ENCODE data around the gene TMCO6.

Gene TMCO6

GRCh38 chr5:140673187-140673976 is 34.1 kb downstream of the TMCO6 start, which contains the start of gene DND1:
TSS of gene DND1 (minus strand) at chr5:140673576. CDS start at chr5:140673542, 34 bp downstream.
- no peak within 1 kb of the TSS for H3K4me3 ChIP-seq (ENCODE audit: low read depth, low read length)
- no peak for DNase-seq
- no peaks in the 10 kb centered on the region for H3K9me3 ChIP-seq (ENCODE audit: severe bottlenecking)
- no peak within 1 kb of the TSS for H3K27ac ChIP-seq
- TF ChIP-seq CTCF (IDR thresholded peaks at IDR 0.05; ENCODE audit: low read depth, low read length), result no peak
- H3K27me3 ChIP-seq (ENCODE audit: insufficient read depth, low read depth, severe bottlenecking), result no peaks in the 10 kb centered on the region
- H3K36me3 ChIP-seq, result peaks cover 78% of the 10 kb centered on the region

- TF ChIP-seq CTCF (IDR thresholded peaks at IDR 0.05; ENCODE audit: low read depth, low read length), result no peak
- H3K9me3 ChIP-seq (ENCODE audit: severe bottlenecking), result no peaks in the 10 kb centered on the region
- DNase-seq, result no peak
- H3K36me3 ChIP-seq, result peaks cover 76% of the 10 kb centered on the region
- no peak overlapping the region for H3K4me3 ChIP-seq (ENCODE audit: low read depth, low read length)
- no peaks in the 10 kb centered on the region for H3K27me3 ChIP-seq (ENCODE audit: insufficient read depth, low read depth, severe bottlenecking)
- no peak overlapping the region for H3K27ac ChIP-seq
Observed at GRCh38 chr5:140674211-140674610, 35.0 kb downstream of the TMCO6 start.

GRCh38 chr5:140674629-140675028 is 35.4 kb downstream of the TMCO6 start:
- TF ChIP-seq CTCF (IDR thresholded peaks at IDR 0.05; ENCODE audit: low read depth, low read length), result no peak
- H3K27me3 ChIP-seq (ENCODE audit: insufficient read depth, low read depth, severe bottlenecking), result no peaks in the 10 kb centered on the region
- H3K36me3 ChIP-seq, result peaks cover 77% of the 10 kb centered on the region
- H3K27ac ChIP-seq, result no peak overlapping the region
- H3K9me3 ChIP-seq (ENCODE audit: severe bottlenecking), result no peaks in the 10 kb centered on the region
- H3K4me3 ChIP-seq (ENCODE audit: low read depth, low read length), result no peak overlapping the region
- DNase-seq, result no peak

GRCh38 chr5:140677947-140678346 is 38.7 kb downstream of the TMCO6 start:
- DNase-seq, result no peak
- no peak for TF ChIP-seq CTCF (IDR thresholded peaks at IDR 0.05; ENCODE audit: low read depth, low read length)
- H3K27me3 ChIP-seq (ENCODE audit: insufficient read depth, low read depth, severe bottlenecking), result no peaks in the 10 kb centered on the region
- no peaks in the 10 kb centered on the region for H3K9me3 ChIP-seq (ENCODE audit: severe bottlenecking)
- peaks cover 80% of the 10 kb centered on the region for H3K36me3 ChIP-seq
- no peak overlapping the region for H3K27ac ChIP-seq
- H3K4me3 ChIP-seq (ENCODE audit: low read depth, low read length), result no peak overlapping the region

GRCh38 chr5:140678993-140679392 is 39.7 kb downstream of the TMCO6 start:
- DNase-seq, result no peak
- Histone ChIP-seq H3K4me3 (ENCODE audit: low read depth, low read length) (no peak overlapping the region), H3K27ac (no peak overlapping the region), H3K9me3 (ENCODE audit: severe bottlenecking) (no peaks in the 10 kb centered on the region), H3K27me3 (ENCODE audit: insufficient read depth, low read depth, severe bottlenecking) (no peaks in the 10 kb centered on the region), H3K36me3 (peaks cover 71% of the 10 kb centered on the region)
- no peak for TF ChIP-seq CTCF (IDR thresholded peaks at IDR 0.05; ENCODE audit: low read depth, low read length)

Measured in WERI-Rb-1 (cell line).